Skeletal muscle cell (primary cell): Measurements from ENCODE around the gene SLC2A3.

ENCODE experiments used
- DNase-seq: peaks from one replicate; pipeline ENCODE4 v3.0.0-alpha.2; 2010; ENCODE audit warnings: low read depth
- H3K4me3 ChIP-seq: 2 replicates; pipeline ENCODE4 v1.5.1; 2011; ENCODE audit warnings: low read depth, mild to moderate bottlenecking, control low read depth, low read length, moderate library complexity

SLC2A3 gene

DNA sequence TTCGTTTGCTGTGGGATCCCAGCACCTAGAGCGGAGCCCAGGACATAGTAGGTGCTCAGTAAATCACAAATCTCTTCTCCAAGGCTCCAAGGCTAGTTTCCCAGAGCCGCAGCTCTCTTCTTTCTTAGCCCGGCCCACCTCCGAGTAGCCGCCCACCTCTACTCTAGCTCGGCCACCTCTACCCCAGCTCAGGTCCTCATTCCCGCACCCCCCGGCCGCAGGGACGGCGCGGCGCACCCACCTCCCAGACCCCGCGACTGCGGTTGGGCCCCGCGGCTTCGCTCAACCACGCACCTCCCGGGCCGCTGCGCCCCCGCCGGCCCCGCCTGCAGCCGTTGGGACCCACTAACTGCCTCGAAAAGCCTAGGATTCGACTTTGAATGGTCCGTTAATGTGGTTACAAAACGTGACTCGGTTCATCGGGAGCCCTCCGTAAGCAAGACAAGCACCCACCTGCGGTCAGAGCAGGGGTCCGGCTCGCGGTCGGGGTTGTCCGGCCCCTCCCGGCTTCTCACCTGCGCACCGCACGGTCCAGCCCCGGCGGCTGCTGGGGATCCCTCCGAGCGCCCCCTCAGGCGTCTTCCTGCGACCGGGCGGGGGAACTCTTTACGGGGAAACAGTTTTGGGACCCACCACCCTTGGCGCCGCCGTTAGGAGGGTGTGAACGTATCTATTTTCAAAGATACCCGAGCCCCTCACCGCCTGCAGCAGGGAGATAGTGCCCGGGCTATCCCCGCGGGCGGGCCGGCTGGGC lies 63.2 kb downstream of the SLC2A3 start, which contains the start of gene SLC2A14:
TSS of gene SLC2A14 (minus strand) at position 350 of the 754 bp plus-strand sequence. CDS start 3,035 bp downstream, outside the sequence.
- peak within 1 kb of the TSS; percentile 29 for H3K4me3 ChIP-seq

DNA sequence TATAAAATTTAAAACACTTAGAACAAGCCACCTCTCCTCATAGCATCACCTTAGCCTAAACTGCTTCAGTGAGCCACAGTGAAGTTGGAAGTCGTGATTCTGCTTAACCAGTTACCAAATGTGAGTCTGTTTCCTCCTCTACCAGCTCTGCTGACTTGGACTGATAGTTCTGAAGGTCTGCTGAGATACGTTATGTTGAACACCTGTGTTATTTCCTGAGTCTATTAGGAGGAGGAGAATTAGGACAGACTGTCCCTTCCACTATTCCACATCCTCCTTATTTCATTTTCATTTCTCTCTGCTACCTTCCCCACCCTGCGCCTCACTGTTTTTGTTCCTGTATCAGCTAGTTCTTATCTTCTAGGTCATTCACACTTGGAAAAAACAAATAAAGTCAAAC lies 65.7 kb downstream of the SLC2A3 start:
- no peak for DNase-seq
- H3K4me3 ChIP-seq = no peak overlapping the region

More for the DNA sequence above, 63.2 kb downstream of the SLC2A3 start, which contains the start of gene SLC2A14:
- DNase-seq = no peak
